SK-N-SH (cell line): ENCODE results near the gene AUP1. TPM values are rescaled to one million over a fixed set of nuclear protein-coding genes. Genes with fewer than 3 reads are reported as not detected.

ENCODE experiments used
- CTCF ChIA-PET: fragments of 300-600, 350-600 bp; formaldehyde crosslinking; extraction: SDS; loops from one replicate; lab custom pipeline; 2021; lab: Yijun Ruan, JAX
- POLR2A ChIA-PET: fragments of 350-600 bp; sonication (Branson Sonifier 250); formaldehyde crosslinking; extraction: SDS; loops from one replicate; lab custom pipeline; 2020; ENCODE audit warnings: antibody characterized with exemption, inconsistent platforms; lab: Yijun Ruan, JAX
- DNase-seq: peaks from one replicate; pipeline ENCODE4 v3.0.0; 2012
- H2AFZ ChIP-seq: fragments of 200-600 bp; sonication (generic); 2 replicates; pipeline ENCODE4 v1.8.1; 2016; ENCODE audit warnings: antibody characterized with exemption, mild to moderate bottlenecking, low read depth
- H3F3A ChIP-seq: fragments of 200-600 bp; sonication (generic); replicated peaks from 2 replicates; pipeline ENCODE3; 2016; ENCODE audit warnings: antibody characterized with exemption, mild to moderate bottlenecking; ENCODE audit not compliant: insufficient read depth
- H3K27ac ChIP-seq, 2 experiments: fragments of 200-500 bp in 1 of 2; fragments of 200-600 bp in 1 of 2; sonication (Bioruptor generic) in 1 of 2; sonication (generic), shearing (Covaris generic) in 1 of 2; 2 replicates each; pipeline versions ENCODE4 v1.5.1 to v1.6.1; 2014 to 2016; ENCODE audit warnings: low read depth in 2 of 2, inconsistent platforms in 1 of 2, low read length in 1 of 2, mild to moderate bottlenecking in 1 of 2, mixed read lengths in 1 of 2
- H3K27me3 ChIP-seq: fragments of 200-600 bp; sonication (generic), shearing (Covaris generic); 2 replicates; pipeline ENCODE4 v1.6.1; 2016; ENCODE audit warnings: mixed run types; ENCODE audit not compliant: insufficient read depth
- H3K36me3 ChIP-seq, 2 experiments: fragments of 200-500 bp in 1 of 2; fragments of 200-600 bp in 1 of 2; sonication (Bioruptor generic) in 1 of 2; sonication (generic) in 1 of 2; replicated peaks in 1 of 2; 2 replicates each; pipeline versions ENCODE3 to v1.5.1; 2014 to 2016; ENCODE audit warnings: low read length in 1 of 2, mild to moderate bottlenecking in 1 of 2; ENCODE audit not compliant: insufficient read depth in 2 of 2, control insufficient read depth in 1 of 2
- H3K4me1 ChIP-seq, 2 experiments: fragments of 200-500 bp in 1 of 2; fragments of 200-600 bp in 1 of 2; sonication (Bioruptor generic) in 1 of 2; sonication (generic), shearing (Covaris generic) in 1 of 2; 2 replicates each; pipeline versions ENCODE4 v1.5.1 to v1.6.1; 2014 to 2016; ENCODE audit warnings: low read depth in 1 of 2, low read length in 1 of 2, mixed run types in 1 of 2; ENCODE audit not compliant: insufficient read depth in 2 of 2, control insufficient read depth in 1 of 2
- H3K4me2 ChIP-seq: fragments of 200-600 bp; sonication (generic), shearing (Covaris generic); 2 replicates; pipeline ENCODE4 v1.6.1; 2017; ENCODE audit warnings: mixed run types
- H3K4me3 ChIP-seq, 2 experiments: fragments of 200-500 bp in 1 of 2; fragments of 200-600 bp in 1 of 2; sonication (Bioruptor generic) in 1 of 2; sonication (generic), shearing (Covaris generic) in 1 of 2; 2 replicates each; pipeline versions ENCODE4 v1.5.1 to v1.8.1; 2014 to 2016; ENCODE audit warnings: low read depth in 2 of 2, inconsistent platforms in 1 of 2, low read length in 1 of 2, mild to moderate bottlenecking in 1 of 2, mixed read lengths in 1 of 2, moderate library complexity in 1 of 2
- H3K79me2 ChIP-seq: fragments of 200-600 bp; sonication (generic); 2 replicates; pipeline ENCODE4 v1.8.1; 2017; ENCODE audit warnings: mild to moderate bottlenecking; ENCODE audit not compliant: insufficient read depth
- H3K9ac ChIP-seq: fragments of 200-600 bp; sonication (generic); 2 replicates; pipeline ENCODE4 v1.6.1; 2017; ENCODE audit warnings: mixed run types
- H3K9me2 ChIP-seq: fragments of 200-600 bp; sonication (generic); 2 replicates; pipeline ENCODE4 v1.6.1; 2017; ENCODE audit warnings: mixed run types
- H3K9me3 ChIP-seq: fragments of 200-600 bp; sonication (generic); 2 replicates; pipeline ENCODE4 v1.6.1; 2017; ENCODE audit warnings: mixed run types, mild to moderate bottlenecking, moderate library complexity
- H4K20me1 ChIP-seq: fragments of 200-600 bp; sonication (generic); 2 replicates; pipeline ENCODE4 v1.6.1; 2017; ENCODE audit warnings: mild to moderate bottlenecking, mixed run types; ENCODE audit not compliant: insufficient read depth
- ELF1 ChIP-seq: IDR thresholded peaks from 2 replicates; pipeline ENCODE4 v1.4.0; 2012
- EP300 ChIP-seq, 2 experiments: IDR thresholded peaks; 2 replicates each; pipeline versions ENCODE4 v1.4.0 to v1.6.1; 2012; ENCODE audit warnings: borderline replicate concordance in 1 of 2, low read depth in 1 of 2, low read length in 1 of 2
- EZH2phosphoT487 ChIP-seq: fragments of 200-600 bp; sonication (generic); IDR thresholded peaks from 2 replicates; pipeline ENCODE4 v1.6.1; 2017; ENCODE audit warnings: low read depth, mixed run types, mild to moderate bottlenecking, antibody characterized with exemption, moderate library complexity, borderline replicate concordance
- FOXJ3 ChIP-seq: sonication (generic); formaldehyde crosslinking; IDR thresholded peaks from 2 replicates; pipeline ENCODE4 v1.5.1; 2020; ENCODE audit warnings: mild to moderate bottlenecking, missing genetic modification reagents
- GABPA ChIP-seq: IDR thresholded peaks from 2 replicates; pipeline ENCODE4 v1.4.0; 2012; ENCODE audit warnings: low read depth, mild to moderate bottlenecking
- MAX ChIP-seq: IDR thresholded peaks from 2 replicates; pipeline ENCODE4 v1.4.0; 2012; ENCODE audit warnings: low read depth
- MXI1 ChIP-seq: IDR thresholded peaks from 2 replicates; pipeline ENCODE4 v1.6.1; 2012; ENCODE audit warnings: mild to moderate bottlenecking, low read depth, low read length, improper control_type of control experiment
- NFIC ChIP-seq: IDR thresholded peaks from 2 replicates; pipeline ENCODE4 v1.4.0; 2012; ENCODE audit warnings: borderline replicate concordance
- RAD21 ChIP-seq: IDR thresholded peaks from 2 replicates; pipeline ENCODE4 v1.6.1; 2012; ENCODE audit warnings: mild to moderate bottlenecking, low read length
- RCOR1 ChIP-seq: fragments of 150-350 bp; IDR thresholded peaks from 2 replicates; pipeline ENCODE4 v1.6.1; 2017; ENCODE audit warnings: antibody characterized with exemption, low read length
- REST ChIP-seq: IDR thresholded peaks from 2 replicates; pipeline ENCODE4 v1.6.1; 2012; ENCODE audit warnings: mild to moderate bottlenecking, low read depth, low read length, moderate library complexity
- RFX5 ChIP-seq: IDR thresholded peaks from 2 replicates; pipeline ENCODE4 v1.6.1; 2012; ENCODE audit warnings: mild to moderate bottlenecking, improper control_type of control experiment, low read length
- TCF12 ChIP-seq: IDR thresholded peaks from 2 replicates; pipeline ENCODE4 v1.4.0; 2012
- TEAD4 ChIP-seq: IDR thresholded peaks from 2 replicates; pipeline ENCODE4 v1.4.0; 2012; ENCODE audit warnings: mild to moderate bottlenecking, borderline replicate concordance; ENCODE audit not compliant: insufficient read depth
- WGBS: methylation state at CpG from one replicate; pipeline ENCODE4 v1.1.6; 2017; ENCODE audit warnings: low lambda C conversion rate; 5-methylcytosine and 5-hydroxymethylcytosine counted together
- polyA plus RNA-seq, 3 experiments: library from polyadenylated mRNA; depleted of rRNA; stranded (reverse); fragments of >200 nt; gene quantifications; 2 replicates each; pipeline ENCODE4 v1.2.3, GENCODE V29; 2012

The AUP1 gene
- polyA plus RNA-seq, 1 of the 3 experiments (the other 2 are of a cell fraction): 118 TPM

GRCh38 chr2:74500578-74500946, 28.9 kb downstream of the AUP1 start:
- H3K9ac ChIP-seq: no peak overlapping the region
- H3K79me2 ChIP-seq: peaks cover under 1% of the 10 kb centered on the region; the same call in 1 of the 2 replicates
- no peak overlapping the region for H3K4me2 ChIP-seq
- H3K4me3 ChIP-seq: no peak overlapping the region
- peaks cover 6% of the 10 kb centered on the region for H3F3A ChIP-seq
- POLR2A ChIA-PET: interaction anchor here (1.0 to 3.1 kb wide), 11 partner anchors 8 to 87 kb away, joined by 3 to 19 read pairs (median 6); partner anchors contain the start of genes AUP1, CCDC142, HTRA2 and MRPL53
- no peak overlapping the region for H2AFZ ChIP-seq
- no peaks in the 10 kb centered on the region for H3K9me2 ChIP-seq
- no peak for DNase-seq
- H3K36me3 ChIP-seq: peaks cover 9 to 12% of the 10 kb centered on the region in 2 experiments
- no peaks in the 10 kb centered on the region for H4K20me1 ChIP-seq
- no peak for TF ChIP-seq RCOR1
- no peak for TF ChIP-seq ELF1
- TF ChIP-seq TEAD4: no peak
- TF ChIP-seq MXI1: no peak
- TF ChIP-seq RAD21: no peak
- TF ChIP-seq NFIC: no peak
- TF ChIP-seq RFX5: no peak
- TF ChIP-seq, all 33 proteins: peak for 0
- peak overlapping the region in 1 of 2 experiments; percentile 76; a peak in 2 of 4 replicates for H3K27ac ChIP-seq
- no peaks in the 10 kb centered on the region for H3K9me3 ChIP-seq
- CTCF ChIA-PET: interaction anchor here (0.8 to 3.7 kb wide), 6 partner anchors 12 to 86 kb away, joined by 3 to 21 read pairs (median 11); partner anchors contain the start of genes CCDC142 and TTC31
- no peaks in the 10 kb centered on the region for H3K27me3 ChIP-seq
- H3K4me1 ChIP-seq: peaks cover 3 to 27% of the 10 kb centered on the region in 2 experiments; a peak in 1 of 4 replicates

- no peak for TF ChIP-seq EZH2phosphoT487
- TF ChIP-seq MAX: no peak
- TF ChIP-seq GABPA: no peak
- no peak for TF ChIP-seq RCOR1
- no peak for TF ChIP-seq NFIC
- no peak for TF ChIP-seq REST
- TF ChIP-seq FOXJ3 (CRISPR knock-in tag): no peak
- no peak for TF ChIP-seq MXI1
- TF ChIP-seq ELF1: no peak
- no peak for TF ChIP-seq EP300 (IDR thresholded peaks at IDR 0.05; ENCODE audit: borderline replicate concordance in 1 of 2, low read depth in 1 of 2, low read length in 1 of 2)
- TF ChIP-seq TCF12: no peak
- TF ChIP-seq RAD21: no peak
- POLR2A ChIA-PET: interaction anchor here (1.0 to 3.1 kb wide), 6 partner anchors 8 to 29 kb away, joined by 3 to 19 read pairs (median 8); partner anchors contain the start of genes AUP1, CCDC142, HTRA2 and MRPL53
- H3K27ac ChIP-seq: no peak overlapping the region; a peak in 1 of 4 replicates
- H3K79me2 ChIP-seq: no peaks in the 10 kb centered on the region
- no peak overlapping the region for H3K4me3 ChIP-seq
- H3F3A ChIP-seq: peaks cover 3% of the 10 kb centered on the region
- no peaks in the 10 kb centered on the region for H3K9me3 ChIP-seq
- DNase-seq: peak; percentile 47
- H2AFZ ChIP-seq: no peak overlapping the region
- H3K27me3 ChIP-seq: no peaks in the 10 kb centered on the region
- H4K20me1 ChIP-seq: no peaks in the 10 kb centered on the region
- H3K4me2 ChIP-seq: no peak overlapping the region
- CTCF ChIA-PET: interaction anchor here (0.8 to 3.7 kb wide), 7 partner anchors 13 to 87 kb away, joined by 3 to 21 read pairs (median 3); partner anchors contain the start of genes AUP1, CCDC142, HTRA2 and TTC31
- peaks cover 7 to 8% of the 10 kb centered on the region in 2 experiments for H3K36me3 ChIP-seq
- 84% methylated on average over 15 of the region's 15 CpGs for WGBS
- peaks cover 0 to 22% of the 10 kb centered on the region in 2 experiments; a peak in 1 of 4 replicates for H3K4me1 ChIP-seq
- H3K9ac ChIP-seq: no peak overlapping the region
- no peaks in the 10 kb centered on the region for H3K9me2 ChIP-seq
Observed at GRCh38 chr2:74499940-74500577, 29.4 kb downstream of the AUP1 start.
